Measurements from ENCODE around the gene TNFAIP8L3. TPM values are rescaled to one million over a fixed set of nuclear protein-coding genes. Genes with fewer than 3 reads are reported as not detected.

Gene TNFAIP8L3
- total and polyA plus RNA-seq, 4 donors: 0.44 to 4.9 (median 1.3) TPM

DNA sequence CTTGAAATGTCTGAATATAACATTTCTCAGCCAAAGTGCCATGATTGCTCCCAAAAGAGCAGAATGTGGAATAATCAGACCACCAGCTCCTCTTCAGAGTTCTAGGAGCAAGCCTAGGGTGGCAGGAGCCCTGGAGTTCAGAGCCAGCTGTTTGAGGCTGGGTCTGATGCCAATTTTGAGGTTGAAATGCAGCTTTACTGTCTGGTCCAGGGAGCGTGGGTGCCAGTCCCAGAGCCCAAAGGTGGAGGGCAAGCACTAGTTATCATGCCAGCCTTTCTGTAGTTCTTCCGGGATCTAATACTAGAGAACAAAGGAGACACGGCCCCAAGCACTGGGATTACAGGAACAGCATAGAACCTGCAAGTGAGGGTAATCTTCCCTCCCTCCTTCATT is 69.3 kb downstream of the TNFAIP8L3 start:
- WGBS: 88% methylated on average over 3 of the region's 3 CpGs
- Histone ChIP-seq H3K36me3 (ENCODE audit: control insufficient read depth in 4 of 4, insufficient read depth in 3 of 4, low read depth in 1 of 4, low read length in 3 of 4) (no peaks in the 10 kb centered on the region), H3K4me3 (ENCODE audit: low read depth in 1 of 3, low read length in 3 of 3) (no peak overlapping the region), H3K4me1 (ENCODE audit: control insufficient read depth in 4 of 4, insufficient read depth in 4 of 4, low read length in 3 of 4) (no peaks in the 10 kb centered on the region), H3K27ac (ENCODE audit: low read depth in 1 of 2, low read length in 2 of 2) (no peak overlapping the region), H3K9ac (ENCODE audit: low read depth in 1 of 2, low read length in 2 of 2) (no peak overlapping the region), H3K9me3 (ENCODE audit: control insufficient read depth in 4 of 4, low read length in 3 of 4) (no peaks in the 10 kb centered on the region), H3K27me3 (ENCODE audit: control insufficient read depth in 4 of 4, insufficient read depth in 4 of 4, low read length in 3 of 4) (no peaks in the 10 kb centered on the region)
- DNase-seq (ENCODE audit: low spot score): no peak
- TF ChIP-seq ZBTB33 (IDR thresholded peaks at IDR 0.05): no peak
- TF ChIP-seq SP1 (IDR thresholded peaks at IDR 0.05): no peak
- no peak for TF ChIP-seq REST (IDR thresholded peaks at IDR 0.05)
- TF ChIP-seq, protein P1, sequence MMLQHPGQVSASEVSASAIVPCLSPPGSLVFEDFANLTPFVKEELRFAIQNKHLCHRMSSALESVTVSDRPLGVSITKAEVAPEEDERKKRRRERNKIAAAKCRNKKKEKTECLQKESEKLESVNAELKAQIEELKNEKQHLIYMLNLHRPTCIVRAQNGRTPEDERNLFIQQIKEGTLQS (IDR thresholded peaks at IDR 0.05): no peak
- no peak for TF ChIP-seq FOXA1 (IDR thresholded peaks at IDR 0.05)
- no peak for TF ChIP-seq RXRA (IDR thresholded peaks at IDR 0.05)
- no peak for TF ChIP-seq HNF4A (conservative IDR thresholded peaks at IDR 0.05)
- TF ChIP-seq RAD21 (IDR thresholded peaks at IDR 0.05): no peak
- no peak for TF ChIP-seq YY1 (IDR thresholded peaks at IDR 0.05)
- no peak for TF ChIP-seq HNF4G (IDR thresholded peaks at IDR 0.05)
- no peak for TF ChIP-seq GABPA (IDR thresholded peaks at IDR 0.05 in 1 of 2, conservative IDR thresholded peaks at IDR 0.05 in 1 of 2)
- TF ChIP-seq TAF1 (conservative IDR thresholded peaks at IDR 0.05): no peak
- TF ChIP-seq NR2F2 (IDR thresholded peaks at IDR 0.05): no peak
- TF ChIP-seq, protein P2, sequence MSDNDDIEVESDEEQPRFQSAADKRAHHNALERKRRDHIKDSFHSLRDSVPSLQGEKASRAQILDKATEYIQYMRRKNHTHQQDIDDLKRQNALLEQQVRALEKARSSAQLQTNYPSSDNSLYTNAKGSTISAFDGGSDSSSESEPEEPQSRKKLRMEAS (IDR thresholded peaks at IDR 0.05): no peak

DNA sequence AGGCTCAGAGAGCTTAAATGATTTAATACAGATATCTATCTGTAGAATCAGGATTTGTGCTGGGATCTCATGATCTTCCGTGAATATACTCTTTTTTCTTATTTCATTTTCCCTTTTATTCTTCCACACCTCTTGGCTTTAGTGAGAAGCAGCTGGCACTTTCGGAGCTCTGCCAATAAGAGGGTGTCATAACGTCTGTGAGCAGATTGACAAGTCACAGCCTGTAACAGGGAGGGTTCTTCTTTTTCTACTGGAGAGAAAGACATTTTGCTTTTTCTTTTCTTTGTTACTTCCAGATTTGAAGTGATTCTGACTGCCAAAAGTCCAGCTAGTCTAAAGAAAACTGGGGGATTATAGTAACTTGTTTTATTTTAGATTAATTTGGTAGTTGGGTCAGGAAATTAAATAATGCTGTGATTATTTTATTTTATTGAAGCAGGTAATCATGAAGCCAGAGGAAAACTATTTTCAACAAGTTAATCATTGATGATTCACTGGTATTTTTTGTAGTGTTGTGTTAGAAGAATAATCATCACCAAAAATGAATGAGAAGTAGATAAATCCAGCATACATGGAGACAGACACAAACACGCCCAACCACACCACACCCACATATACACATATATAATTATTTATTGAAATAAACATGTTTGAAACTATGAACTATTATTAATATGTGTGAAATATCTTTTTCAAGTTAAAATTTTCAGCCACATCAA is 69.8 kb downstream of the TNFAIP8L3 start:
- Histone ChIP-seq H3K4me1 (ENCODE audit: control insufficient read depth in 4 of 4, insufficient read depth in 4 of 4, low read length in 3 of 4) (no peaks in the 10 kb centered on the region), H3K9me3 (ENCODE audit: control insufficient read depth in 4 of 4, low read length in 3 of 4) (no peaks in the 10 kb centered on the region), H3K4me3 (ENCODE audit: low read depth in 1 of 3, low read length in 3 of 3) (no peak overlapping the region), H3K27me3 (ENCODE audit: control insufficient read depth in 4 of 4, insufficient read depth in 4 of 4, low read length in 3 of 4) (no peaks in the 10 kb centered on the region), H3K27ac (ENCODE audit: low read depth in 1 of 2, low read length in 2 of 2) (no peak overlapping the region), H3K36me3 (ENCODE audit: control insufficient read depth in 4 of 4, insufficient read depth in 3 of 4, low read depth in 1 of 4, low read length in 3 of 4) (no peaks in the 10 kb centered on the region), H3K9ac (ENCODE audit: low read depth in 1 of 2, low read length in 2 of 2) (no peak overlapping the region)
- TF ChIP-seq TAF1 (conservative IDR thresholded peaks at IDR 0.05) (no peak), REST (IDR thresholded peaks at IDR 0.05) (no peak), EGR1 (IDR thresholded peaks at IDR 0.05; ENCODE audit: low read depth in 2 of 2) (no peak), NR2F2 (IDR thresholded peaks at IDR 0.05) (no peak), JUND (IDR thresholded peaks at IDR 0.05) (no peak)
- TF ChIP-seq, protein P2 (IDR thresholded peaks at IDR 0.05): no peak
- 80% methylated on average over 4 of the region's 4 CpGs for whole genome bisulfite sequencing
- DNase-seq (ENCODE audit: low spot score): no peak

Data from liver (tissue), 9 donors.